CD4-positive, alpha-beta T cell (primary cell): ENCODE measurements around the gene OPCML. TPM values are rescaled to one million over a fixed set of nuclear protein-coding genes. Genes with fewer than 3 reads are reported as not detected.

Experiments
- ATAC-seq: fragments of 200-7000 bp; cut with Tn5 transposase; one replicate; pipeline ENCODE4 v1.10.0; 2022; ENCODE audit warnings: mild to moderate bottlenecking; ENCODE audit not compliant: poor library complexity
- CTCF ChIA-PET: fragments of 350-600 bp; sonication (Branson Sonifier 250); formaldehyde crosslinking; loops from one replicate; lab custom pipeline; 2021; ENCODE audit warnings: antibody characterized with exemption, inconsistent platforms; lab: Charles Lee
- POLR2A ChIA-PET: fragments of 350-600 bp; sonication (Branson Sonifier 250); formaldehyde crosslinking; loops from one replicate; lab custom pipeline; 2021; ENCODE audit warnings: antibody characterized with exemption, inconsistent platforms; lab: Charles Lee
- DNase-seq, 14 experiments: peaks; one replicate each; pipeline ENCODE4 v3.0.0-alpha.2; 2013 to 2020; ENCODE audit warnings: mixed read lengths in 2 of 14
- H3K27ac ChIP-seq, 2 donors: one replicate each; pipeline versions ENCODE4 v1.5.1 to v1.7.0; 2013; ENCODE audit warnings: low read length in 2 of 2, low read depth in 1 of 2, mild to moderate bottlenecking in 1 of 2
- H3K27me3 ChIP-seq, 2 experiments: 1 replicate in 1 of 2; 2 replicates in 1 of 2; pipeline versions ENCODE4 v1.6.1 to v1.7.0; 2013; ENCODE audit warnings: low read length in 2 of 2, control low read depth in 1 of 2, mild to moderate bottlenecking in 1 of 2, moderate library complexity in 1 of 2; ENCODE audit not compliant: insufficient read depth in 2 of 2, control insufficient read depth in 1 of 2
- H3K36me3 ChIP-seq: one replicate; pipeline ENCODE4 v1.6.1; 2013; ENCODE audit warnings: low read length, control low read depth; ENCODE audit not compliant: insufficient read depth
- H3K4me1 ChIP-seq: one replicate; pipeline ENCODE4 v1.6.1; 2013; ENCODE audit warnings: low read length, control low read depth; ENCODE audit not compliant: insufficient read depth
- H3K4me3 ChIP-seq: one replicate; pipeline ENCODE4 v1.5.1; 2013; ENCODE audit warnings: mild to moderate bottlenecking, low read length, moderate library complexity
- H3K9me3 ChIP-seq, 2 experiments: 1 replicate in 1 of 2; 2 replicates in 1 of 2; pipeline versions ENCODE4 v1.6.1 to v1.7.0; 2013; ENCODE audit warnings: low read length in 2 of 2, mild to moderate bottlenecking in 2 of 2, control low read depth in 1 of 2, moderate library complexity in 1 of 2; ENCODE audit not compliant: control insufficient read depth in 1 of 2, insufficient read depth in 1 of 2
- H3K27ac Mint-ChIP-seq: one replicate; pipeline ENCODE4 v1.8.0; 2020; ENCODE audit warnings: mixed read lengths
- H3K27me3 Mint-ChIP-seq: one replicate; pipeline ENCODE4 v1.8.0; 2021; ENCODE audit warnings: mixed read lengths
- H3K36me3 Mint-ChIP-seq: one replicate; pipeline ENCODE4 v1.8.0; 2021; ENCODE audit warnings: low read depth, mixed read lengths
- H3K4me1 Mint-ChIP-seq: one replicate; pipeline ENCODE4 v1.8.0; 2021; ENCODE audit warnings: low read depth, mixed read lengths
- H3K4me3 Mint-ChIP-seq: one replicate; pipeline ENCODE4 v1.8.0; 2020; ENCODE audit warnings: mild to moderate bottlenecking, mixed read lengths
- H3K9me3 Mint-ChIP-seq: one replicate; pipeline ENCODE4 v1.8.0; 2020; ENCODE audit warnings: mixed read lengths
- intact Hi-C, 2 experiments: fragments of 100-400 bp; cut with DNase I in 1 of 2; cut with micrococcal nuclease in 1 of 2; formaldehyde crosslinking; loops; one replicate each; pipeline versions ENCODE4 v1.15.1 to v1.9.0; 2023 to 2025; cut with DNase I, micrococcal nuclease
- total RNA-seq, 174 experiments: library from RNA in 2 of 174; stranded (reverse) in 2 of 174; gene quantifications; one replicate each; pipeline ENCODE4 v1.2.3 and lab custom pipeline; 2021 to 2026
- TF ChIP-seq, protein P1 (sequence below): fragments of 200-600 bp; IDR thresholded peaks from one replicate; pipeline ENCODE4 v1.8.0; 2022; ENCODE audit warnings: antibody characterized with exemption, mild to moderate bottlenecking

Gene OPCML
- total RNA-seq, 2 experiments from 2014 or later: not detected

DNA sequence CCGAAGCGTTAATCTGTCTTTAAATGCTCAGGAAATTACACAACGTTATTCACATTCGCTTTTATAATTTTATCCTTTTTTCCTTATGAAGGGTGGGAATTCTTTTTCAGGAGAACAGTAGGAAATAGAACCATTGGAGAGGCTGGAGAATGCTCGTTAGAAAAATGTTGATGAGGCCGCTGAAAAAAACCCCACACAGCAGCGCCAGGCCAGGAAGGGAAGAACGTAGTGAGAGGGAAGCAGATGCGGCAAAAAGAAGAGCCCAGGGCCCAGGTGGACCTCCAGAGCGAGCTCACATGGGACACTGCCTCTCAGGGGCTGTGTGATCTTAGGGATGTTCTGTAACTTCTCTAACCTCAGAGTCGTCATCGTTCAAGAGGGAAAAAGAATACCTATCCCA is 691.6 kb downstream of the OPCML start:
- no peaks in the 10 kb centered on the region for H3K36me3 Mint-ChIP-seq
- no peak for DNase-seq
- H3K9me3 Mint-ChIP-seq: no peaks in the 10 kb centered on the region
- TF ChIP-seq, protein P1, sequence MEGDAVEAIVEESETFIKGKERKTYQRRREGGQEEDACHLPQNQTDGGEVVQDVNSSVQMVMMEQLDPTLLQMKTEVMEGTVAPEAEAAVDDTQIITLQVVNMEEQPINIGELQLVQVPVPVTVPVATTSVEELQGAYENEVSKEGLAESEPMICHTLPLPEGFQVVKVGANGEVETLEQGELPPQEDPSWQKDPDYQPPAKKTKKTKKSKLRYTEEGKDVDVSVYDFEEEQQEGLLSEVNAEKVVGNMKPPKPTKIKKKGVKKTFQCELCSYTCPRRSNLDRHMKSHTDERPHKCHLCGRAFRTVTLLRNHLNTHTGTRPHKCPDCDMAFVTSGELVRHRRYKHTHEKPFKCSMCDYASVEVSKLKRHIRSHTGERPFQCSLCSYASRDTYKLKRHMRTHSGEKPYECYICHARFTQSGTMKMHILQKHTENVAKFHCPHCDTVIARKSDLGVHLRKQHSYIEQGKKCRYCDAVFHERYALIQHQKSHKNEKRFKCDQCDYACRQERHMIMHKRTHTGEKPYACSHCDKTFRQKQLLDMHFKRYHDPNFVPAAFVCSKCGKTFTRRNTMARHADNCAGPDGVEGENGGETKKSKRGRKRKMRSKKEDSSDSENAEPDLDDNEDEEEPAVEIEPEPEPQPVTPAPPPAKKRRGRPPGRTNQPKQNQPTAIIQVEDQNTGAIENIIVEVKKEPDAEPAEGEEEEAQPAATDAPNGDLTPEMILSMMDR: no peak
- intact Hi-C loops: no loop called here
- H3K27ac ChIP-seq: no peak overlapping the region
- no peaks in the 10 kb centered on the region for H3K4me1 ChIP-seq
- H3K4me3 Mint-ChIP-seq: no peak overlapping the region
- no peaks in the 10 kb centered on the region for H3K27me3 Mint-ChIP-seq
- POLR2A ChIA-PET: no interaction called here
- ATAC-seq: no peak
- H3K4me1 Mint-ChIP-seq: no peaks in the 10 kb centered on the region
- H3K9me3 ChIP-seq: no peaks in the 10 kb centered on the region
- CTCF ChIA-PET: no interaction called here
- H3K36me3 ChIP-seq: no peaks in the 10 kb centered on the region
- H3K4me3 ChIP-seq: no peak overlapping the region
- H3K27ac Mint-ChIP-seq: no peak overlapping the region
- H3K27me3 ChIP-seq: no peaks in the 10 kb centered on the region

DNA sequence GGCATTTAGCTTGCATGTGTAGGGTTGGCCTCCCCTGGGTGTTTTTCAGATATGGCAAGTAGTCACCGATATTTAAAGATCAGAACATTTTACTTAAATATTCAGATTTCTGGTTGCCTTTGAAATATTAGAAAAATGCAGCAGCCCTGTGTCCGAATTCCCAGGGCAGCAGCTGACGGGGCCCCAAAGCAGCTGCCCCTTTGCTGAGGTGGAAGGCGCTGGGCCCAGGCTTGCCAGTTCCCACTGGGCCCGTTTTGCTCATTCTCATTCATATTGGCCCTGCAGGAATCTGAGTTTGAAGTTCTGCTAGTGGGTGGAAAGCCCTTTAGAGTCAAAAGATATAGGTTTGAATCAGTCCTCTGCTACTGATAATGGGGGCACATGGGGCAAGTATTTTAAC is 692.1 kb downstream of the OPCML start:
- Mint-ChIP-seq H3K9me3 (no peaks in the 10 kb centered on the region), H3K4me3 (no peak overlapping the region), H3K4me1 (no peaks in the 10 kb centered on the region), H3K27ac (no peak overlapping the region), H3K36me3 (no peaks in the 10 kb centered on the region), H3K27me3 (no peaks in the 10 kb centered on the region)
- H3K27me3 ChIP-seq: no peaks in the 10 kb centered on the region
- no peak for ATAC-seq
- no peak for DNase-seq
- no peaks in the 10 kb centered on the region for H3K36me3 ChIP-seq
- no peak overlapping the region for H3K4me3 ChIP-seq
- ChIA-PET CTCF (no interaction called here), POLR2A (no interaction called here)
- no peaks in the 10 kb centered on the region for H3K4me1 ChIP-seq
- no peak overlapping the region for H3K27ac ChIP-seq
- intact Hi-C loops: no loop called here
- no peaks in the 10 kb centered on the region for H3K9me3 ChIP-seq
- TF ChIP-seq, protein P1: no peak

DNA sequence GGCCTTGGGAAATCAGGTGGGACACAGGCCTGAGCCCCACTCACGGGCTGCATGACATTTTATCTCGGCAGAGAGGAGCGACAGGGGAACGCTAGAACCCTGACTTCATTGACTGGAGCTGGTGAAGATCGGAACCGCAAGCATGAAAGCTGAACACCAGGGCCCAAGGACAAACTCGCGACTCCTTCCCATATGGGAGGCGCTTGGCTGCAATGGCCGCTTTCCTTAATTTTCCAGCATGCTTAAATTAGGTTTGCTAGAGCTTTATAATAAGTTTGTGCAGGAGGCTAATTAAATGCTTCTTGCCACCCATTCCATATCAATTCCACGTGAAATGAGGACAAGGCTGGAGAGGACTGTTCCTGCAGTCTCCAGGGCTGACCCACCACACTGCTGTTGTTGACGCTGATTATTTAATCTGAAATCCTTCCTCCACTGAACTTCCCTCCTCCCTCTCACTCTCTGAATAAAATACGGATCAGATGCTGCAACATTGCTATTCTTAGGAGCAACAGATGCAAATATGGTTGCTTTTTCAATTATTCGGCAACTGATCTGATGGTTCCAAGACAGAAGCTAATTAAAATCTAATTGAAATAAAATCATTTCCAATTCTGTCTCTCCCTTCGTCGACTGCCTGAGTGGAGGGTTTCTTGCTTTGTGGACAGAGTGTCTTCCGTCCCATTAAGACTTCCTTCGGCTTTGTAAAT is 692.9 kb downstream of the OPCML start:
- intact Hi-C loops: no loop called here
- ATAC-seq: no peak
- Histone ChIP-seq H3K36me3 (no peaks in the 10 kb centered on the region), H3K4me3 (no peak overlapping the region), H3K27ac (no peak overlapping the region), H3K4me1 (no peaks in the 10 kb centered on the region), H3K27me3 (no peaks in the 10 kb centered on the region), H3K9me3 (no peaks in the 10 kb centered on the region)
- ChIA-PET CTCF (no interaction called here), POLR2A (no interaction called here)
- no peaks in the 10 kb centered on the region for H3K27me3 Mint-ChIP-seq
- H3K9me3 Mint-ChIP-seq: no peaks in the 10 kb centered on the region
- H3K36me3 Mint-ChIP-seq: no peaks in the 10 kb centered on the region
- H3K4me1 Mint-ChIP-seq: no peaks in the 10 kb centered on the region
- no peak for DNase-seq
- no peak overlapping the region for H3K4me3 Mint-ChIP-seq
- H3K27ac Mint-ChIP-seq: no peak overlapping the region
- TF ChIP-seq, protein P1: no peak
